ENCODE measurements around the gene NUB1.

NUB1 gene

DNA sequence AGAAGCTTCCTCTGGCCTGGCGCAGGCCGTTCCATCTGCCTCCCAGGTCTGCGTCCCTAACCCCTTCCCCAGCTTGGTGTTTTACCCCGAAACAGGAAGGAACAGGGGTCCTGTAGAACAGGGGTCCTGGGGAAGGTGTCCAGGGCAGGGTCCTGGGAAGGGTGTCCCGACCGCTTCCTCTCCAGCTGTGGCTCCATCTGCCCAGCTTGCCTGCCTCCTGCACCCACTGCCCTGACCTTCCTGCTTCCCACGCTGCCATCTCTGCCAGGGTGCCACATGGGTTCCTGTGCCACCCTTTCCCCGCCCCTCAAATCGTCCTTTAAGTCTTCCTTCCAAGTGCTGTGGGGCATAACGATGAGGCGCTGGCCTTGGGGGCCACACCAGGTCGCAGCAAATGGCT is 35.8 kb downstream of the NUB1 start:
- no peak for DNase-seq (ENCODE audit: low spot score)

DNA sequence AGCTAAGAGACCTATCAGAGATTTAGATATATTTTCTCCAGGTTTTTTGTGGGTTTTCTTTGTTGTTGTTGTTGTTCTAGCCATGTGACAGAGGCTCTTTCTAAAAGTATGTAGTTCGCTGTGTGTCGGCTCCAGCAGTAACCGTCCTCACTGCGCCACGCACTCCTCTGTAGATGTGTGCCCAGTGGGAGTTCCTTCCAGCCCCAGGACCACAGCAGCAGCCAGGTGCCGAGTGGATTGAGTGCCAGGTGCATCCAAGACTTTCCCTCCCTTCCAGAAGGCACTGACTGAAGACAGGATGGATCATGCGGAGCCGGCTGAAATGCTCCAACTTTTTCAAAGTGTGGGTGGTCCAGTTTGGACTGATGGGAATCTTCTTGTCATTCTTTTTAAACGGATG is 36.4 kb downstream of the NUB1 start:
- no peak for DNase-seq (ENCODE audit: low spot score)

- no peak for DNase-seq (ENCODE audit: low spot score)
Measured at GRCh38 chr7:151378496-151379192, 37.0 kb downstream of the NUB1 start.

GRCh38 chr7:151379193-151379520 is 37.5 kb downstream of the NUB1 start:
- no peak for DNase-seq (ENCODE audit: low spot score)

DNA sequence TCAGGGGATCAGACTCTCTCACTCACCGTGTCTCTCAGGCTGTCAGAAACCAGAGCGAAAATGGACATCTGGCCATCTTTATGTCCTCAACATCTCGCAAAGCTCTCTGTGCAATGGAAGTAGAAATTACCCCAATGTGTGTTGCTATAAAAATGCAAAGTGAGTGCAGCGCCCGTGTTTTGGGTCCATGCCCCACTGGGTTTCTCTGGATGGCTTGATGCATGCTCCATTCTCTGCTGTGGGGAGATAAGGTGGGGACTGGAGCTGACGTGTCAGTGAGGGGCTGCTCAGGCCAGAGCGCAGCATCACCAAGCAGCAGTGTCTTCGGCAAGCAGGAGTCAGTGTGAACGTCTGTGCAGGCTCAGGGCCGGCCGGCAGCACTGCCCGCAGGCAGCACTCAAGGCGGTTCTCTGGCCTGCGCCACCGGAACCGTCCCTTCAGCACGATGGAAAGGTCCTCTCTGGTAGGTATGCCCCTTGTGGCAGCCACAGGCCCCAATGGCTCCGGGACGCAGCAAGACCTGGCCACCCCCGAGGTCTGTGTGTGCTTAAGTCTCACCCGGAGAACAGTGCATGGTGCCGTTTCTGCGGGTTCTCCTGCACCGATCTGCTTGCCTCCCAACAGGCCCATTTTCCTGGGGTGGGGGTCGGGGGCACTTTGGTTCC is 38.1 kb downstream of the NUB1 start:
- DNase-seq (ENCODE audit: low spot score) = no peak

DNA sequence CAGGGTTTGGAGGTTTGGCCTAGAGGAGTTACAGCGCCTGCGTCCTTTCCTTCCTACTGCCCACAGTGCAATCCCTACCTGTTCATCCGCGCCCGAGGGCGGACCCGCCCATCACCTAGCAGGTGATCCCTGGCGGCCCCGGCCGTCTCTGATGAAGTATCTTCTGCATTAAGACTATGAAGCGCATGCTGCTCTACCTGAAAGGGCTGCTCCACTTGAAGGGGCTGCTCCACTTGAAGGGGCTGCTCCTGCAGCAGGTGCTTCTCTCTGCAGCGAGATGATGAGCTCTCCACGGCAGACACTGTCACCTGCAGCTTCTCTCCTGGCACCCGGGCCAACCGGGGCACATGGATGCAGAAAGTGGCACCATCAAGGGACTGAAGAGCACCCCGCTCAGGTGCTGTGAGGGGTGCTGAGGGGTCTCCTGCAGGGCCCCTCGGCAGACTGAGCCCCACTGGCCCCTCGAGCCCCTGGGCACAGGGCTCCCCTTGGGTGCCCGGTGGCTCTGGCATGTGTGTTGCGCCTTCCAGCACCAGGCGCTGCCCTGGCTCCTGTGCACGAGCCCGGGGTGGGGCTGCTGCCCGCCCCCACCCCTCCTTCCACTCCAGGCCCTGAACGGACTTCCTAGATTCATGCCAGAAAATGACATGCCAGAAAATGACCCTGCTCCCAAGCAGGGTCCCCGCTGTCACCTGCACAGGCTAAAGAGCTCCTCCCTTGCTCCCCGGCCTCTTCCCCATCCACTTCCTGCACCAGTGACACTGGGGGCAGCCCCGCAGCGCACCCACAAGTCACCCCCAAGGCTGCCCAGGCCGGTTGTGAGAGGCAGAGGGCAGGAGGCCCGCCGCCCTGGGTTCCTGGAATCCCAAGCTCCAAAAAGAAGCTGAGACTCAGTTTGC is 38.8 kb downstream of the NUB1 start:
- DNase-seq (ENCODE audit: low spot score) = no peak

GRCh38 chr7:151381098-151381347 is 39.4 kb downstream of the NUB1 start:
- peak; percentile 71 for DNase-seq (ENCODE audit: low spot score)

- DNase-seq (ENCODE audit: low spot score) = peak; percentile 87
Measured at GRCh38 chr7:151381348-151382078, 39.9 kb downstream of the NUB1 start.

- peak; percentile 39 for DNase-seq (ENCODE audit: low spot score)
Measured at GRCh38 chr7:151382079-151382885, 40.7 kb downstream of the NUB1 start.

GRCh38 chr7:151383638-151384351 is 42.2 kb downstream of the NUB1 start:
- DNase-seq (ENCODE audit: low spot score) = no peak

- DNase-seq (ENCODE audit: low spot score) = no peak
Measured at GRCh38 chr7:151384352-151384697, 42.7 kb downstream of the NUB1 start.

GRCh38 chr7:151384776-151385625 is 43.4 kb downstream of the NUB1 start:
- no peak for DNase-seq (ENCODE audit: low spot score)

DNA sequence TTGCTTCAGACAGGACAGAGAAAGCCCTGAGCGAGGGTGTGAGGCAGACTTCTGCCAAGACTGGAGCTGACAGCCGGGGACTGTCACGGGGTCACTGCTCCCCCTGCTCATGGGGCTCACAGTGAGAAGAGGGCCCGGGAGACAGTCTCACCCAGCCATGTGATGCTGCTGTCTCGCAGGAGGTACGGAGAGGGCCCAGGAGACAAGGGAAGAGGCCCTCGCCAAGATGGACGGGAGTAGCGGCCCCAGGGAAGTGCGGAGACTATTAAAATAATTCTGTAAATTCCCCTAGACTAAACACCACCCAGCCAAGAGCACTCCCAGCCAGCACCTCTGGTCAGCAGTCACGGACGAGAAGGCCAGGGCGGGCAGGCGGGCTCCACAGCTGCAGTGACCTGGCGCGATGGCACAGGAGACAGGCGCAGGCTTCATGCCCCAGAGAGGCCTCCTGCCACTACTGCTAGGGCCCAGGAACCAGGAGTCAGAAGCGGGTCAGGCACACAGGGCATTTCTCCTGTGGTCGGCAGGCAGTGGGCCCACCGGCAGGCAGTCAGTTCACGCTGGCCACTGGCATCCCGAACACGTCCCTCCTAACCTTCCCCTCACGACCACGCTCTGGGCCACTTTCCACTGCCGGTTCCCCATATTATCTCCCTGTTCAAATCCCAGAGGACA is 44.2 kb downstream of the NUB1 start:
- no peak for DNase-seq (ENCODE audit: low spot score)

DNA sequence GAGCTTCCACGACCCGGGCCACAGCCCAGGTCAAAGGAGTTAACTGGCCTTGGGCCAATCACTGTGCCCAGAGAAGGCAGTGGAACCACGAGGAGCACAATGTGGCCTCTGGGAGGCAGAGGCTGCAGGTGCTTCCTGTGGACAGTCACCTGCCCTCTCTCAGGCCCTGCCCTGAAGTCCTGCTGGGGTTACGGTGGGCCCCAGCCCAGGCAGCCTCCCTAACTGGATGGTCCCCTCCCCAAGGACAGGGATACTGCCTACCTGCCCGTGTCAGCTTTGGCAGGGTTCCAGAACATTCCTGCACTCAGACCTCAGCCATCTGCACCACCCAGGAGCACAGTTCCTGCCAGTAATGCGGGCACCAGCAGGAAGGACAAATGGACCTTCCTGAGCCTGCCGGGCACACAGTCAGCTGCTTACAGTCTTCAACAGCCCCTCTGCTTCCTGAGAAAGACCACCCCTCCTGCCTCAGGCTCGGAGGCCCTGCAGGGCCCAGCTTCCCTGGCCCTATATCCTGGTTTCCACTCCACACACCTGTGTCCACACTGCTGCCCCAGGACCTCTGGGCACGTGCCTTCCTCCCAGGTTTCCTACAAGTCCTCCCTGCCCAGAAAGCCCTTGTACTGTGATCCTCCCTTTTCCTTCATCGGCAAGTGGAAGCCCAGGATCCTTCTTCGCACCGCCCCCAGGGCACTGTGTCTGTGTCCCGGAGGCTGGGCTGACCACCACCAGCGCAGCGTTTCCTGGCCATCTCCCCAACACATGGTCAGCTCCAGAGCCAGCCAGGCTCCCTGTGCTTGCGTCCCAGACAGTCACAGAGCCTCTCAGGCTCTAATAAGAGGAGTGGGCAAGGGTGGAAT is 44.9 kb downstream of the NUB1 start:
- no peak for DNase-seq (ENCODE audit: low spot score)

- DNase-seq (ENCODE audit: low spot score) = no peak
Measured at GRCh38 chr7:151387161-151388006, 45.8 kb downstream of the NUB1 start.

DNA sequence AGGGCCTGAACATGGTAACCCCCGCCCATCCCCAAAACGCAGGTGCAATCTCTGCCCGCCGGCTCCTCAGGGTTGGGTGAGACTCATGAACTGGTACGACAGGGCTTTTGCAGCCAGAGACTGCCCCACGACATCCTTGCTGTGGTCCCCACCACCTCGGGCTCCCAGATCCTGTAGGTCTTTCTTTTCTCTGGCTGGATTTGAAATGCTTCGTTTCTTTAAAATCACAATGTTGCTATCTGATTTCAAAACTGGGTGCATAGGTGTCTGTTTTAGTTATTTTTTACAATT is 46.3 kb downstream of the NUB1 start:
- no peak for DNase-seq (ENCODE audit: low spot score)

GRCh38 chr7:151388430-151388829 is 46.8 kb downstream of the NUB1 start:
- no peak for DNase-seq (ENCODE audit: low spot score)

All from germinal center (tissue), 1 donor.